Transverse colon (tissue), 4 donors: ENCODE results near the gene TUBB3. TPM values are rescaled to one million over a fixed set of nuclear protein-coding genes. Genes with fewer than 3 reads are reported as not detected.

ENCODE experiments used
- DNase-seq: peaks from one replicate; pipeline ENCODE4 v3.0.0-alpha.2; 2019
- H3K27ac ChIP-seq, 4 donors: fragments of 200-600 bp; sonication (generic); 2 replicates each; pipeline ENCODE4 v1.5.1; 2016 to 2018; ENCODE audit warnings: inconsistent platforms in 4 of 4
- H3K27me3 ChIP-seq: fragments of 200-600 bp; sonication (generic); 2 replicates; pipeline ENCODE4 v1.5.1; 2017; ENCODE audit warnings: inconsistent platforms
- H3K36me3 ChIP-seq, 4 donors: fragments of 200-600 bp; sonication (generic); 2 replicates each; pipeline ENCODE4 v1.5.1; 2017 to 2019; ENCODE audit warnings: inconsistent platforms in 4 of 4
- H3K4me1 ChIP-seq, 4 donors: fragments of 200-600 bp; sonication (generic); 2 replicates each; pipeline ENCODE4 v1.5.1; 2017 to 2020; ENCODE audit warnings: inconsistent platforms in 4 of 4
- H3K4me3 ChIP-seq, 4 donors: fragments of 200-600 bp; sonication (generic); 1 replicate in 1 of 4; 2 replicates in 3 of 4; pipeline versions ENCODE4 v1.5.1 to v1.6.1; 2017 to 2019; ENCODE audit warnings: inconsistent platforms in 4 of 4
- H3K9me3 ChIP-seq, 2 donors: fragments of 200-600 bp; sonication (generic); 2 replicates each; pipeline ENCODE4 v1.5.1; 2017 to 2019; ENCODE audit warnings: inconsistent platforms in 2 of 2
- CTCF ChIP-seq, 5 experiments: fragments of 200-600 bp in 3 of 5; fragments of 450-650 bp in 2 of 5; sonication (generic) in 3 of 5; IDR thresholded peaks; 1 replicate in 2 of 5; 2 replicates in 3 of 5; pipeline ENCODE4 v1.5.1; 2016 to 2017; ENCODE audit warnings: antibody characterized with exemption in 5 of 5, inconsistent platforms in 3 of 5, mild to moderate bottlenecking in 2 of 5, moderate library complexity in 1 of 5
- EP300 ChIP-seq: sonication (generic); formaldehyde crosslinking; IDR thresholded peaks from one replicate; pipeline ENCODE4 v1.6.1; 2017; ENCODE audit warnings: antibody characterized with exemption, low read depth
- POLR2A ChIP-seq: fragments of 450-650 bp; IDR thresholded peaks from one replicate; pipeline ENCODE4 v1.6.1; 2016; ENCODE audit warnings: antibody characterized with exemption, mild to moderate bottlenecking, moderate library complexity
- POLR2AphosphoS5 ChIP-seq, 3 donors: sonication (generic); formaldehyde crosslinking; IDR thresholded peaks; one replicate each; pipeline ENCODE4 v1.6.1; 2016; ENCODE audit warnings: antibody characterized with exemption in 3 of 3
- WGBS, 2 donors: methylation state at CpG; one replicate each; pipeline ENCODE4 v1.1.5; 2018; ENCODE audit warnings: low coverage in 1 of 2; 5-methylcytosine and 5-hydroxymethylcytosine counted together
- in situ Hi-C, 4 donors: fragments of 200-750 bp; cut with MboI; loops; one replicate each; pipeline versions ENCODE4 v1.15.0 to v1.15.1; 2017; ENCODE audit warnings: low sequenced_read_pairs in 3 of 4, low pct_ligation_motif_present in 1 of 4, low pct_unique_long_range_greater_than_20kb in 1 of 4
- intact Hi-C: fragments of 100-400 bp; cut with DNase I; formaldehyde crosslinking; loops from one replicate; pipeline ENCODE4 v1.15.1; 2023; ENCODE audit warnings: low total_unique reads
- total RNA-seq, 4 donors: library from RNA; depleted of rRNA; stranded (reverse); fragments of >200 nt; gene quantifications; one replicate each; pipeline ENCODE4 v1.1.0, GENCODE V29; 2016

Gene TUBB3
- total RNA-seq, 4 donors from 2014 or later, result 2.4 to 12.7 (median 4.6) TPM

- intact Hi-C loops, result no loop called here
Observed at GRCh38 chr16:89973654-89974335, 50.7 kb downstream of the TUBB3 start.

GRCh38 chr16:89974870-89975269, 51.7 kb downstream of the TUBB3 start:
- in situ Hi-C loops, result no loop called here
- Histone ChIP-seq H3K9me3 (no peaks in the 10 kb centered on the region), H3K27me3 (no peaks in the 10 kb centered on the region), H3K36me3 (no peaks in the 10 kb centered on the region), H3K4me3 (no peak overlapping the region), H3K4me1 (peaks cover 0 to 37% (median 30%) of the 10 kb centered on the region in 4 donors), H3K27ac (peak overlapping the region in 3 of 4 donors; percentile 94 to 97 (median 97))
- intact Hi-C loops, result no loop called here
- peak; percentile 29 for DNase-seq
- TF ChIP-seq CTCF (IDR thresholded peaks at IDR 0.05), result no peak
- TF ChIP-seq EP300, result no peak
- TF ChIP-seq POLR2A, result no peak
- TF ChIP-seq POLR2AphosphoS5 (IDR thresholded peaks at IDR 0.05), result no peak
- whole genome bisulfite sequencing, 2 donors, result 75% methylated on average over 2 of the region's 2 CpGs; no CpG with 5 or more reads in 1 of the 2 donors

More at GRCh38 chr16:89973654-89974335, 50.7 kb downstream of the TUBB3 start:
- DNase-seq, result peak; percentile 32
- in situ Hi-C loops, result no loop called here
- H3K9me3 ChIP-seq, result no peaks in the 10 kb centered on the region
- peak overlapping the region in 1 of 4 donors; percentile 84 for H3K4me3 ChIP-seq
- WGBS, 2 donors, result 33 to 49% methylated on average over 2 to 13 of the region's 13 CpGs
- H3K4me1 ChIP-seq, result peaks cover 0 to 37% (median 30%) of the 10 kb centered on the region in 4 donors
- TF ChIP-seq POLR2A (no peak), POLR2AphosphoS5 (IDR thresholded peaks at IDR 0.05) (no peak), CTCF (IDR thresholded peaks at IDR 0.05) (no peak), EP300 (no peak)
- peak overlapping the region; percentile 49 to 97 (median 96) for H3K27ac ChIP-seq
- H3K27me3 ChIP-seq, result no peaks in the 10 kb centered on the region
- no peaks in the 10 kb centered on the region for H3K36me3 ChIP-seq

DNA sequence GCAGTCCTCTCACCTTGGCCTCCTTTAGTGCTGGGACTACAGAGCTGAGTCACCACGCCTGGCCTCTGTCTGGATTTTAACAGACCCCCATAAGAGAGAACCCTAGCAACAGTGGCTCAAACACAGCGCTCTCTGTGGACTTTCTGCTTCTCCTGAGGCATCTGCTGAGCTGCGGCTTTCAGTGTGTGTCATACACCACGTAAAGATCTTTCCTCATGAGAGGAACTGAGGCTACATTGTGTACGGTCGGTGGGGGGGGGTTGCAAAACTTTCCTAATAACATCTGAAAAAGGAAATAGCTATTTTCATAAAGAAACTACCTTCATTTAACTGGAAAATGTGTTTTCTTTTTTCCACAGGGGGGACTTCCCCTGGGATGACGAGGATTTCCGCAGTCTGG, 58.3 kb downstream of the TUBB3 start:
- WGBS, 2 donors, result 44 to 80% methylated on average over 6 to 8 of the region's 8 CpGs
- DNase-seq, result no peak
- intact Hi-C loops, result no loop called here

DNA sequence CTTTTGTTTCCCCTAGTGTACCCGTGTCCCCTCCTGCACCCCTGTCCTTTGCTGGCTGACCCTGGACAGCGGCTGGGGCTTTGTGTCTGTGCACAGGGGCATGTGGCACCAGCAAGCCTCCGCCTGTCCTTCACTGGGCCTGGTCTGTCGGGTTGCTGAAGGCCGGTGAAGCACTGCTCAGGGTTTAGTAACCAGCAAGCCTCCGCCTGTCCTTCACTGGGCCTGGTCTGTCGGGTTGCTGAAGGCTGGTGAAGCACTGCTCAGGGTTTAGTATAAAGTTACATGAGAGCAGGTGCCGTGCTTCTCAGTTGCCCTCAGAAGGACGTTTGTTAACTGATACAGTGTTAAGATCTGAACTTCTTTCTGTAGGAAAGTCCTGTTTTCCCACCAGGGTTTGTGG, 59.2 kb downstream of the TUBB3 start:
- no peak for DNase-seq
- intact Hi-C loops (no loop called here), in situ Hi-C loops (no loop called here)
- H3K27ac ChIP-seq, result no peak overlapping the region
- TF ChIP-seq EP300 (no peak), POLR2A (no peak), CTCF (IDR thresholded peaks at IDR 0.05) (no peak), POLR2AphosphoS5 (IDR thresholded peaks at IDR 0.05) (no peak)
- no peaks in the 10 kb centered on the region for H3K9me3 ChIP-seq
- H3K27me3 ChIP-seq, result no peaks in the 10 kb centered on the region
- H3K36me3 ChIP-seq, result peaks cover 0 to 48% (median 23%) of the 10 kb centered on the region in 4 donors
- no peak overlapping the region for H3K4me3 ChIP-seq
- H3K4me1 ChIP-seq, result no peaks in the 10 kb centered on the region
- 93 to 100% methylated on average over 1 to 9 of the region's 9 CpGs for WGBS, 2 donors

More for the DNA sequence above, 58.3 kb downstream of the TUBB3 start:
- no peaks in the 10 kb centered on the region for H3K9me3 ChIP-seq
- H3K4me3 ChIP-seq, result no peak overlapping the region
- peaks cover 0 to 48% (median 23%) of the 10 kb centered on the region in 4 donors for H3K36me3 ChIP-seq
- TF ChIP-seq POLR2A (no peak), POLR2AphosphoS5 (IDR thresholded peaks at IDR 0.05) (no peak), EP300 (no peak), CTCF (IDR thresholded peaks at IDR 0.05) (no peak)
- H3K27ac ChIP-seq, result no peak overlapping the region
- in situ Hi-C loops, result no loop called here
- no peaks in the 10 kb centered on the region for H3K4me1 ChIP-seq
- H3K27me3 ChIP-seq, result no peaks in the 10 kb centered on the region
